H9 (cell line): ENCODE measurements around the gene PSPC1. TPM values are rescaled to one million over a fixed set of nuclear protein-coding genes. Genes with fewer than 3 reads are reported as not detected.

ENCODE experiments used
- DNase-seq: peaks from one replicate; pipeline ENCODE4 v3.0.0-alpha.2; 2017
- H2AFZ ChIP-seq: one replicate; pipeline ENCODE4 v1.6.1; 2013; ENCODE audit warnings: mild to moderate bottlenecking, low read length, control low read depth, moderate library complexity
- H2AK5ac ChIP-seq: 2 replicates; pipeline ENCODE4 v1.6.1; 2013; ENCODE audit warnings: low read length, control low read depth, mixed read lengths; ENCODE audit not compliant: insufficient read length
- H2BK120ac ChIP-seq: one replicate; pipeline ENCODE4 v1.6.1; 2013; ENCODE audit warnings: low read depth, mild to moderate bottlenecking, low read length, control low read depth, inconsistent platforms; ENCODE audit not compliant: poor library complexity, severe bottlenecking
- H2BK12ac ChIP-seq: 2 replicates; pipeline ENCODE4 v1.6.1; 2013; ENCODE audit warnings: low read length, control low read depth, mixed read lengths, low read depth; ENCODE audit not compliant: insufficient read length
- H2BK15ac ChIP-seq: 2 replicates; pipeline ENCODE4 v1.6.1; 2013; ENCODE audit warnings: low read depth, low read length, control low read depth
- H2BK20ac ChIP-seq: one replicate; pipeline ENCODE4 v1.6.1; 2013; ENCODE audit warnings: low read depth, mild to moderate bottlenecking, low read length, control low read depth, inconsistent platforms; ENCODE audit not compliant: poor library complexity, severe bottlenecking
- H2BK5ac ChIP-seq: 2 replicates; pipeline ENCODE4 v1.6.1; 2013; ENCODE audit warnings: low read length, control low read depth, mixed read lengths; ENCODE audit not compliant: insufficient read length
- H3K14ac ChIP-seq: 2 replicates; pipeline ENCODE4 v1.6.1; 2013; ENCODE audit warnings: low read length, control low read depth; ENCODE audit not compliant: insufficient read depth
- H3K18ac ChIP-seq: 2 replicates; pipeline ENCODE4 v1.6.1; 2013; ENCODE audit warnings: low read depth, mild to moderate bottlenecking, mixed read lengths, low read length, control low read depth; ENCODE audit not compliant: insufficient read length
- H3K23ac ChIP-seq: 2 replicates; pipeline ENCODE4 v1.6.1; 2013; ENCODE audit warnings: low read length, control low read depth, mixed read lengths, low read depth; ENCODE audit not compliant: insufficient read length
- H3K23me2 ChIP-seq: 2 replicates; pipeline ENCODE4 v1.6.1; 2013; ENCODE audit warnings: low read depth, mild to moderate bottlenecking, mixed read lengths, low read length, control low read depth; ENCODE audit not compliant: insufficient read length, poor library complexity, severe bottlenecking
- H3K27ac ChIP-seq: 2 replicates; pipeline ENCODE4 v1.5.1; 2013; ENCODE audit warnings: low read length, control low read depth, mixed read lengths, low read depth; ENCODE audit not compliant: insufficient read length
- H3K27me3 ChIP-seq: 2 replicates; pipeline ENCODE4 v1.6.1; 2013; ENCODE audit warnings: low read length, control low read depth, inconsistent platforms; ENCODE audit not compliant: insufficient read depth
- H3K4ac ChIP-seq: 2 replicates; pipeline ENCODE4 v1.6.1; 2013; ENCODE audit warnings: low read depth, mild to moderate bottlenecking, control low read depth, inconsistent platforms, low read length, moderate library complexity
- H3K4me1 ChIP-seq: 2 replicates; pipeline ENCODE4 v1.6.1; 2013; ENCODE audit warnings: low read length, control low read depth, inconsistent platforms; ENCODE audit not compliant: insufficient read depth
- H3K4me2 ChIP-seq: 2 replicates; pipeline ENCODE4 v1.6.1; 2013; ENCODE audit warnings: low read length, control low read depth, mixed read lengths; ENCODE audit not compliant: insufficient read length, insufficient read depth
- H3K56ac ChIP-seq: 2 replicates; pipeline ENCODE4 v1.6.1; 2013; ENCODE audit warnings: low read depth, mild to moderate bottlenecking, mixed read lengths, low read length, control low read depth; ENCODE audit not compliant: insufficient read length
- H3K79me1 ChIP-seq: 2 replicates; pipeline ENCODE4 v1.6.1; 2013; ENCODE audit warnings: low read depth, mild to moderate bottlenecking, moderate library complexity, low read length, control low read depth, inconsistent platforms; ENCODE audit not compliant: insufficient read depth, poor library complexity, severe bottlenecking
- H3K79me2 ChIP-seq: 2 replicates; pipeline ENCODE4 v1.6.1; 2013; ENCODE audit warnings: low read length, control low read depth, inconsistent platforms; ENCODE audit not compliant: insufficient read depth
- H3K9ac ChIP-seq: 2 replicates; pipeline ENCODE4 v1.6.1; 2013; ENCODE audit warnings: low read length, control low read depth, mixed read lengths; ENCODE audit not compliant: insufficient read length; ENCODE audit errors: extremely low read depth
- H3K9me3 ChIP-seq: one replicate; pipeline ENCODE4 v1.6.1; 2013; ENCODE audit warnings: low read depth, low read length, inconsistent platforms; ENCODE audit not compliant: control insufficient read depth
- H3T11ph ChIP-seq: one replicate; pipeline ENCODE4 v1.6.1; 2013; ENCODE audit warnings: mild to moderate bottlenecking, low read length, control low read depth, inconsistent platforms
- H4K20me1 ChIP-seq: one replicate; pipeline ENCODE4 v1.6.1; 2013; ENCODE audit not compliant: control insufficient read depth, insufficient read length, insufficient read depth
- H4K5ac ChIP-seq: 2 replicates; pipeline ENCODE4 v1.6.1; 2013; ENCODE audit warnings: low read depth, mild to moderate bottlenecking, mixed read lengths, low read length, control low read depth; ENCODE audit not compliant: insufficient read length
- H4K8ac ChIP-seq: replicated peaks from 2 replicates; pipeline ENCODE4 v1.6.1; 2013; ENCODE audit warnings: low read length, control low read depth, mixed read lengths, low read depth; ENCODE audit not compliant: insufficient read length
- H4K91ac ChIP-seq: 2 replicates; pipeline ENCODE4 v1.6.1; 2013; ENCODE audit warnings: low read depth, mild to moderate bottlenecking, moderate library complexity, mixed read lengths, low read length, control low read depth; ENCODE audit not compliant: insufficient read length
- H3K27ac Mint-ChIP-seq, 3 experiments: 2 replicates in 2 of 3; 3 replicates in 1 of 3; pipeline ENCODE4 v1.8.0; 2020 to 2021; ENCODE audit warnings: mixed read lengths in 3 of 3, mild to moderate bottlenecking in 1 of 3, moderate library complexity in 1 of 3
- H3K27me3 Mint-ChIP-seq: 2 replicates; pipeline ENCODE4 v1.8.0; 2021; ENCODE audit warnings: low read depth, mild to moderate bottlenecking, moderate library complexity, mixed read lengths
- H3K36me3 Mint-ChIP-seq, 3 experiments: 2 replicates in 2 of 3; 3 replicates in 1 of 3; pipeline ENCODE4 v1.8.0; 2020 to 2021; ENCODE audit warnings: low read depth in 3 of 3, mixed read lengths in 3 of 3; ENCODE audit not compliant: insufficient read depth in 1 of 3
- H3K4me1 Mint-ChIP-seq, 2 experiments: 2 replicates each; pipeline ENCODE4 v1.8.0; 2020; ENCODE audit warnings: mixed read lengths in 2 of 2
- H3K4me3 Mint-ChIP-seq, 2 experiments: 2 replicates in 1 of 2; 3 replicates in 1 of 2; pipeline ENCODE4 v1.8.0; 2020 to 2021; ENCODE audit warnings: mild to moderate bottlenecking in 2 of 2, mixed read lengths in 2 of 2, moderate library complexity in 1 of 2
- H3K9me3 Mint-ChIP-seq, 2 experiments: 2 replicates in 1 of 2; 3 replicates in 1 of 2; pipeline ENCODE4 v1.8.0; 2020; ENCODE audit warnings: mild to moderate bottlenecking in 2 of 2, mixed read lengths in 2 of 2, moderate library complexity in 1 of 2
- CTCF ChIP-seq: fragments of 200-600 bp; sonication (generic); conservative IDR thresholded peaks from 3 replicates; pipeline ENCODE4 v1.8.0; 2021; ENCODE audit warnings: antibody characterized with exemption, mild to moderate bottlenecking
- WGBS: extraction: QIAGEN DNeasy Blood & Tissue Kit; methylation state at CpG from one replicate; pipeline ENCODE4 v1.1.7; 2013; ENCODE audit warnings: missing lambda C conversion rate, low lambda C conversion rate, mixed read lengths; ENCODE audit not compliant: insufficient read length; ENCODE audit errors: extremely low coverage; 5-methylcytosine and 5-hydroxymethylcytosine counted together
- total RNA-seq: library from RNA; stranded (reverse); gene quantifications from 2 replicates; pipeline ENCODE4 v1.2.1, GENCODE V29; 2021

Gene PSPC1
- total RNA-seq, 1 experiment from 2014 or later, result 134 TPM

- H2AK5ac ChIP-seq, result no peak overlapping the region
- Mint-ChIP-seq H3K36me3 (peaks cover 28 to 67% (median 59%) of the 10 kb centered on the region in 3 experiments), H3K4me3 (no peak overlapping the region), H3K4me1 (no peaks in the 10 kb centered on the region), H3K27me3 (no peaks in the 10 kb centered on the region), H3K27ac (no peak overlapping the region), H3K9me3 (no peaks in the 10 kb centered on the region)
- H3K14ac ChIP-seq, result no peak overlapping the region
- H3K9me3 ChIP-seq, result no peaks in the 10 kb centered on the region
- no peaks in the 10 kb centered on the region for H3K23me2 ChIP-seq
- no peak overlapping the region for H4K91ac ChIP-seq
- no peak overlapping the region for H2BK12ac ChIP-seq
- H4K20me1 ChIP-seq, result no peaks in the 10 kb centered on the region
- H3K4me2 ChIP-seq, result no peak overlapping the region
- H3K4me1 ChIP-seq, result no peaks in the 10 kb centered on the region
- no peak overlapping the region for H2BK15ac ChIP-seq
- no peak for TF ChIP-seq CTCF
- H3K27me3 ChIP-seq, result no peaks in the 10 kb centered on the region
- no CpG with 5 or more reads among the region's 3 CpGs for WGBS
- no peak overlapping the region for H4K5ac ChIP-seq
- H3K79me2 ChIP-seq, result peaks cover 6% of the 10 kb centered on the region; the same call in 1 of the 2 replicates
- no peak overlapping the region for H3T11ph ChIP-seq
- no peak overlapping the region for H3K9ac ChIP-seq
- no peak overlapping the region for H2BK20ac ChIP-seq
- no peak overlapping the region for H3K18ac ChIP-seq
- no peak overlapping the region for H2AFZ ChIP-seq
- no peak overlapping the region for H2BK120ac ChIP-seq
- no peak for DNase-seq
- no peak overlapping the region for H4K8ac ChIP-seq
- no peak overlapping the region for H3K56ac ChIP-seq
- no peak overlapping the region for H2BK5ac ChIP-seq
- no peak overlapping the region for H3K4ac ChIP-seq
- H3K79me1 ChIP-seq, result peaks cover 6% of the 10 kb centered on the region
- no peak overlapping the region for H3K27ac ChIP-seq
- H3K23ac ChIP-seq, result no peak overlapping the region
These were observed 57.4 kb downstream of the PSPC1 start for GRCh38 chr13:19725320-19725719.
